ENCODE measurements around the gene SLC16A6. TPM values are rescaled to one million over a fixed set of nuclear protein-coding genes. Genes with fewer than 3 reads are reported as not detected.
"Not testable (repeated sequence)": the region's sequence is repeated elsewhere in the genome, so short reads cannot be mapped to it uniquely, and the experiment has no call there.

The SLC16A6 gene
- total RNA-seq, 2 experiments from 2014 or later: 5.6 to 6.8 TPM

GRCh38 chr17:68265833-68266232, 25.1 kb downstream of the SLC16A6 start:
- H3K27me3 Mint-ChIP-seq, H3K9me3 Mint-ChIP-seq, H3K27ac Mint-ChIP-seq, H3K4me3 Mint-ChIP-seq, DNase-seq, POLR2A ChIA-PET: not testable (repeated sequence)
- CTCF ChIA-PET: interaction anchor here (0.7 to 2.0 kb wide), 6 partner anchors 12 to 196 kb away, joined by 3 to 15 read pairs (median 3); no protein-coding TSS in a partner anchor
- Mint-ChIP-seq H3K36me3 (ENCODE audit: low read depth) (peaks cover 10% of the 10 kb centered on the region), H3K4me1 (peaks cover 39% of the 10 kb centered on the region)

GRCh38 chr17:68263101-68263681, 27.7 kb downstream of the SLC16A6 start:
- POLR2A ChIA-PET: interaction anchor here (0.5 kb wide), 1 partner anchor 50 kb away, joined by 4 read pairs; no protein-coding TSS in a partner anchor
- not testable (repeated sequence) for H3K27me3 Mint-ChIP-seq; H3K4me3 Mint-ChIP-seq; H3K9me3 Mint-ChIP-seq; DNase-seq; H3K36me3 Mint-ChIP-seq (ENCODE audit: low read depth); H3K27ac Mint-ChIP-seq
- CTCF ChIA-PET: interaction anchor here (1.0 to 2.3 kb wide), 12 partner anchors 9 to 199 kb away, joined by 3 to 9 read pairs (median 4); no protein-coding TSS in a partner anchor
- peaks cover 57% of the 10 kb centered on the region for H3K4me1 Mint-ChIP-seq

- DNase-seq; POLR2A ChIA-PET; H3K36me3 Mint-ChIP-seq (ENCODE audit: low read depth); H3K4me3 Mint-ChIP-seq; H3K9me3 Mint-ChIP-seq; H3K27me3 Mint-ChIP-seq; H3K27ac Mint-ChIP-seq: not testable (repeated sequence)
- peaks cover 61% of the 10 kb centered on the region for H3K4me1 Mint-ChIP-seq
- CTCF ChIA-PET: interaction anchor here (0.7 to 2.3 kb wide), 12 partner anchors 10 to 211 kb away, joined by 3 to 9 read pairs (median 4); no protein-coding TSS in a partner anchor
Measured at GRCh38 chr17:68262467-68262866, 28.5 kb downstream of the SLC16A6 start.

GRCh38 chr17:68260051-68260762, 30.7 kb downstream of the SLC16A6 start:
- H3K4me3 Mint-ChIP-seq: peak overlapping the region; percentile 64
- no peaks in the 10 kb centered on the region for H3K9me3 Mint-ChIP-seq
- DNase-seq: no peak
- POLR2A ChIA-PET: no interaction called here
- peaks cover 27% of the 10 kb centered on the region for H3K36me3 Mint-ChIP-seq (ENCODE audit: low read depth)
- peak overlapping the region; percentile 90 for H3K27ac Mint-ChIP-seq
- no peaks in the 10 kb centered on the region for H3K27me3 Mint-ChIP-seq
- peaks cover 71% of the 10 kb centered on the region for H3K4me1 Mint-ChIP-seq
- CTCF ChIA-PET: interaction anchor here (0.9 to 1.5 kb wide), 5 partner anchors 32 to 202 kb away, joined by 3 to 6 read pairs (median 5); no protein-coding TSS in a partner anchor

- POLR2A ChIA-PET, H3K27me3 Mint-ChIP-seq, DNase-seq, H3K9me3 Mint-ChIP-seq: not testable (repeated sequence)
- Mint-ChIP-seq H3K27ac (peak overlapping the region; percentile 90), H3K36me3 (ENCODE audit: low read depth) (peaks cover 34% of the 10 kb centered on the region), H3K4me1 (peaks cover 78% of the 10 kb centered on the region), H3K4me3 (peak overlapping the region; percentile 64)
- CTCF ChIA-PET: interaction anchor here (1.0 to 1.5 kb wide), 3 partner anchors 32 to 203 kb away, joined by 3 to 6 read pairs (median 3); no protein-coding TSS in a partner anchor
Measured at GRCh38 chr17:68259648-68259951, 31.3 kb downstream of the SLC16A6 start.

- not testable (repeated sequence) for H3K27me3 Mint-ChIP-seq, H3K9me3 Mint-ChIP-seq
- DNase-seq: peak; percentile 64
- Mint-ChIP-seq H3K36me3 (ENCODE audit: low read depth) (peaks cover 38% of the 10 kb centered on the region), H3K4me3 (peak overlapping the region; percentile 64), H3K4me1 (peaks cover 82% of the 10 kb centered on the region), H3K27ac (peak overlapping the region; percentile 90)
- POLR2A ChIA-PET: interaction anchor here (0.7 kb wide), 1 partner anchor 199 kb away, joined by 3 read pairs; no protein-coding TSS in a partner anchor
- CTCF ChIA-PET: interaction anchor here (1.0 to 1.5 kb wide), 3 partner anchors 33 to 203 kb away, joined by 3 to 6 read pairs (median 3); no protein-coding TSS in a partner anchor
Measured at GRCh38 chr17:68258890-68259647, 31.9 kb downstream of the SLC16A6 start.

GRCh38 chr17:68257934-68258333, 33.0 kb downstream of the SLC16A6 start:
- no peaks in the 10 kb centered on the region for H3K9me3 Mint-ChIP-seq
- POLR2A ChIA-PET: no interaction called here
- H3K36me3 Mint-ChIP-seq (ENCODE audit: low read depth): peaks cover 48% of the 10 kb centered on the region

GRCh38 chr17:68256701-68257100, 34.2 kb downstream of the SLC16A6 start:
- CTCF ChIA-PET, POLR2A ChIA-PET, DNase-seq, H3K4me3 Mint-ChIP-seq, H3K27me3 Mint-ChIP-seq, H3K9me3 Mint-ChIP-seq: not testable (repeated sequence)
- peaks cover 81% of the 10 kb centered on the region for H3K4me1 Mint-ChIP-seq
- peaks cover 55% of the 10 kb centered on the region for H3K36me3 Mint-ChIP-seq (ENCODE audit: low read depth)
- H3K27ac Mint-ChIP-seq: peak overlapping the region; percentile 71

More at GRCh38 chr17:68257934-68258333, 33.0 kb downstream of the SLC16A6 start:
- peaks cover 85% of the 10 kb centered on the region for H3K4me1 Mint-ChIP-seq
- no peak overlapping the region for H3K4me3 Mint-ChIP-seq
- no peaks in the 10 kb centered on the region for H3K27me3 Mint-ChIP-seq
- DNase-seq: no peak
- peak overlapping the region; percentile 75 for H3K27ac Mint-ChIP-seq
- CTCF ChIA-PET: no interaction called here

GRCh38 chr17:68255731-68256538, 35.0 kb downstream of the SLC16A6 start:
- POLR2A ChIA-PET: interaction anchor here (0.6 kb wide), 1 partner anchor 227 kb away, joined by 3 read pairs; no protein-coding TSS in a partner anchor
- peaks cover 76% of the 10 kb centered on the region for H3K4me1 Mint-ChIP-seq
- H3K27ac Mint-ChIP-seq: peak overlapping the region; percentile 79
- peaks cover 59% of the 10 kb centered on the region for H3K36me3 Mint-ChIP-seq (ENCODE audit: low read depth)
- no peak for DNase-seq
- H3K27me3 Mint-ChIP-seq: no peaks in the 10 kb centered on the region
- CTCF ChIA-PET: interaction anchor here (0.6 kb wide), 1 partner anchor 11 kb away, joined by 5 read pairs; no protein-coding TSS in a partner anchor
- no peaks in the 10 kb centered on the region for H3K9me3 Mint-ChIP-seq
- peak overlapping the region; percentile 32 for H3K4me3 Mint-ChIP-seq

- Mint-ChIP-seq H3K36me3 (ENCODE audit: low read depth) (peaks cover 65% of the 10 kb centered on the region), H3K4me3 (no peak overlapping the region), H3K4me1 (peaks cover 76% of the 10 kb centered on the region), H3K27me3 (no peaks in the 10 kb centered on the region), H3K9me3 (no peaks in the 10 kb centered on the region), H3K27ac (peak overlapping the region; percentile 5)
- CTCF ChIA-PET: interaction anchor here (0.6 to 1.6 kb wide), 2 partner anchors 10 to 17 kb away, joined by 3 to 5 read pairs; no protein-coding TSS in a partner anchor
- no peak for DNase-seq
- POLR2A ChIA-PET: interaction anchor here (0.6 kb wide), 1 partner anchor 228 kb away, joined by 3 read pairs; no protein-coding TSS in a partner anchor
Measured at GRCh38 chr17:68255151-68255550, 35.8 kb downstream of the SLC16A6 start.

GRCh38 chr17:68253426-68253825, 37.5 kb downstream of the SLC16A6 start:
- POLR2A ChIA-PET, H3K4me3 Mint-ChIP-seq, H3K27me3 Mint-ChIP-seq, H3K9me3 Mint-ChIP-seq, DNase-seq: not testable (repeated sequence)
- peak overlapping the region; percentile 70 for H3K27ac Mint-ChIP-seq
- peaks cover 79% of the 10 kb centered on the region for H3K4me1 Mint-ChIP-seq
- CTCF ChIA-PET: interaction anchor here (1.1 kb wide), 1 partner anchor 12 kb away, joined by 3 read pairs; no protein-coding TSS in a partner anchor
- H3K36me3 Mint-ChIP-seq (ENCODE audit: low read depth): peaks cover 70% of the 10 kb centered on the region

- Mint-ChIP-seq H3K4me3 (peak overlapping the region; percentile 91), H3K27ac (peak overlapping the region; percentile 87), H3K36me3 (ENCODE audit: low read depth) (peaks cover 45% of the 10 kb centered on the region), H3K27me3 (no peaks in the 10 kb centered on the region), H3K4me1 (peaks cover 55% of the 10 kb centered on the region), H3K9me3 (no peaks in the 10 kb centered on the region)
- ChIA-PET CTCF (interaction anchor here (0.5 to 3.5 kb wide), 9 partner anchors 10 to 429 kb away, joined by 3 to 23 read pairs (median 3); no protein-coding TSS in a partner anchor), POLR2A (interaction anchor here (0.5 to 0.8 kb wide), 2 partner anchors 44 to 830 kb away, joined by 4 to 6 read pairs; no protein-coding TSS in a partner anchor)
- DNase-seq: peak; percentile 16
Measured at GRCh38 chr17:68249354-68249765, 41.6 kb downstream of the SLC16A6 start.

Data from activated CD4-positive, alpha-beta T cell treated with anti-CD3 and anti-CD28 coated beads, Interleukin-2, amount 10 ng/mL, durations not matched to agents 7 days and 5 days (primary cell).